ENCODE measurements around the gene DCBLD1.

The DCBLD1 gene

DNA sequence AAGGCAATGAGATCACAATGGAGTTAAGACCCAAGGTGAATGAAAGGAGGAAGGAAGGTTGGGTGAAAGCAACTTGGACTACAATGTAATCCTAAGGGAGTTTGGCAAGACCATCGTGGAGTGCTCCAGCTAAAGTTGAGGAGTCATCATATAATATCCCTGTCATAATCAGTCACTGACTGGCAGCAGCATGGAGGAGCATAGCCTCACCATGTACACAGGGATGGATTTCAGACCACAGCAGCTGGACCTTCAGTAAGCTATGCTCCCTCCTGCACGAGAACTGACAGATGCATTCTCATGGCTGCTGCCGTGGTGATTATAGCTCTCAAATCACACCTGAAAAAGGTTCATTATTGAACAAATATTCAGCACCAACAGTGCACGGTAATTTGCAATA is 76.8 kb downstream of the DCBLD1 start:
- peaks cover 5% of the 10 kb centered on the region for H3K36me3 Mint-ChIP-seq (ENCODE audit: low read depth)
- no peaks in the 10 kb centered on the region for H3K4me1 Mint-ChIP-seq (ENCODE audit: low read depth)
- no peaks in the 10 kb centered on the region for H3K9me3 Mint-ChIP-seq
- no peak overlapping the region for H3K27ac Mint-ChIP-seq
- H3K4me3 Mint-ChIP-seq = no peak overlapping the region
- peaks cover 5% of the 10 kb centered on the region for H3K27me3 Mint-ChIP-seq (ENCODE audit: low read depth)

DNA sequence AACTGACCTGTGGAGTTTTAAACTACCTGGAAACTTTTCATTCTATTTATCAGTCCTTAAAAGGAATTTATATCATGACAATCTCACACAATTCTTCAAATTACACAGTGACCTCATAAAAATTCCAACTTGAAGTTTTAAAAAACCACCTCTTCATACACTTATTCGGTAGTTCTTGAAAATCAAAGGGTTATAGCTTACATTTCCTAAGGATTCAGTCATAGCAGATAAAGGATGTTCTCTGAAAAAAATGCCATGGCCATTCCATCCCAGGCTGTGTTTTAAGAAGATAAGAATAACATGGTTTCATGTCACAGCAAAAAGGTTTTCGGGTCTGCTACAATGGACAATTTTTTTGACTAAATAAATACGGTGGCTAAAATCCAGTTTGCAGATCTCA is 78.7 kb downstream of the DCBLD1 start:
- H3K4me3 Mint-ChIP-seq = no peak overlapping the region
- H3K36me3 Mint-ChIP-seq (ENCODE audit: low read depth) = peaks cover 5% of the 10 kb centered on the region
- no peaks in the 10 kb centered on the region for H3K9me3 Mint-ChIP-seq
- no peaks in the 10 kb centered on the region for H3K4me1 Mint-ChIP-seq (ENCODE audit: low read depth)
- no peaks in the 10 kb centered on the region for H3K27me3 Mint-ChIP-seq (ENCODE audit: low read depth)
- H3K27ac Mint-ChIP-seq = no peak overlapping the region

GRCh38 chr6:117564681-117565080 is 82.2 kb downstream of the DCBLD1 start:
- Mint-ChIP-seq H3K9me3 (no peaks in the 10 kb centered on the region), H3K4me1 (ENCODE audit: low read depth) (no peaks in the 10 kb centered on the region), H3K4me3 (no peak overlapping the region), H3K27ac (no peak overlapping the region), H3K27me3 (ENCODE audit: low read depth) (no peaks in the 10 kb centered on the region), H3K36me3 (ENCODE audit: low read depth) (peaks cover 17% of the 10 kb centered on the region)

DNA sequence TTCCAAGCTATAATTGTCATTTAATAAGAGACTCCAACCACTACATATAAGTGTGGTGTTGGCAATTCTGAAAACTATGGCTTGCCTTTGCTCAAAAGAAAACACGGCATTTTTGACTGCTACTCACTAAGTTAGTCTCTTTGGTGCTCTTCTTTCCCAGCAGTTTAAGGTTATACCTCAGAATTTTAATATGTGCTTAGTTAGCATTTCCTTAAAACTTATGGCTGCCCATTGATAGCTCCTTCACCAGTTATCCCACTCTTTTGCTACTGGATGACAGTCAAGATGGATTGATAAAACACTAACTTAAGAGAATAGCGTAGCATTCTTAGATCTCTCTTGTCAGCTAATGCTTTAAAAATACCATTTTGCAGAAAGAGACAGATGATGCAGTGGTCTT is 85.8 kb downstream of the DCBLD1 start:
- H3K4me1 Mint-ChIP-seq (ENCODE audit: low read depth) = peaks cover 9% of the 10 kb centered on the region
- peaks cover 29% of the 10 kb centered on the region for H3K36me3 Mint-ChIP-seq (ENCODE audit: low read depth)
- no peak overlapping the region for H3K27ac Mint-ChIP-seq
- no peaks in the 10 kb centered on the region for H3K27me3 Mint-ChIP-seq (ENCODE audit: low read depth)
- H3K4me3 Mint-ChIP-seq = no peak overlapping the region
- no peaks in the 10 kb centered on the region for H3K9me3 Mint-ChIP-seq

DNA sequence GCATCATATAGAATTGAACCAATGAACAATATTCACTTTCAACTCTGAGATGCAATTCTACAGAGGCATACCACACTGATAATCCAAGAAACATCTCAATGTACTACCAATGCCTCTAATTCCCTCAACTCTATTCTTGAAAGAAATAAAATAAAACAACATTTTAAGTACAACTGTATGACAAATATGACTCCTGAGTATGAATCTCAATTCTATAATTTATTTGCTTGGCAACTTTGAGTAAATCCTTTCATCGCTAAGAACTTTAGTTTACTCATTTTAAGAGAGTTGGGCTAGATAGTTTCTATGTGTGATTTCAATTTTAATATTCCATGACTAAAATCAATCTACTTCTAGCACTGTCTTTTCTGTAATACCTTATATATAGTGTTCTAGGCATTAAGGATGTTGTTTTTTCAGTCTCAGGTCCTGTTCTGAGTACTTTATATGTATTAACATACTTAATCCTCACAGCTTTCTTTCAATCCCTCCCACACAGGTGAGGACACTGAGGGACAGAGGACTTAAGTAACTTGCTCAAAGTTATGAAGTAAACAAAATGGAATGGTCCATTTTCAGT is 86.4 kb downstream of the DCBLD1 start:
- Mint-ChIP-seq H3K27ac (no peak overlapping the region), H3K9me3 (no peaks in the 10 kb centered on the region), H3K36me3 (ENCODE audit: low read depth) (peaks cover 33% of the 10 kb centered on the region), H3K4me3 (no peak overlapping the region), H3K4me1 (ENCODE audit: low read depth) (peaks cover 9% of the 10 kb centered on the region), H3K27me3 (ENCODE audit: low read depth) (no peaks in the 10 kb centered on the region)

GRCh38 chr6:117573006-117573680 is 90.7 kb downstream of the DCBLD1 start:
- H3K4me3 Mint-ChIP-seq = no peak overlapping the region
- H3K4me1 Mint-ChIP-seq (ENCODE audit: low read depth) = peaks cover 11% of the 10 kb centered on the region
- no peaks in the 10 kb centered on the region for H3K9me3 Mint-ChIP-seq
- H3K27me3 Mint-ChIP-seq (ENCODE audit: low read depth) = no peaks in the 10 kb centered on the region
- peaks cover 42% of the 10 kb centered on the region for H3K36me3 Mint-ChIP-seq (ENCODE audit: low read depth)
- H3K27ac Mint-ChIP-seq = no peak overlapping the region

DNA sequence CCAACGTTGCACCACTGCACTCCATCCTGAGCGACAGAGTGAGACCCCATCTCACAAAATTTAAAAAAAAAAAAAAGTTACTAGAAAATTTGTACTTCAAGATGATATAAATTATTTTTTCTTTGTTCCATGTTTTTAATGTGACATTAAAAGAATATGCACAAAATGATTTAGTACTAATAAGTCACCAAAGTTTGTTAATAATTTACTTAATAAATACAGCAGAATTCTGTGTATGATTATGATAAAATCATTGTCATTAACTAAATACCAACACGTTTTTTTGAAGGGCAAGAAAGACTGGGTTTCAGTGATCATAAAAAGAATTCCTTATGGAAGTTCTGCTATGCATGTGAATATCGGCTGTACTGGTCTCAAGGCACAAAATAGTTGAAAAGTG is 91.7 kb downstream of the DCBLD1 start:
- no peaks in the 10 kb centered on the region for H3K27me3 Mint-ChIP-seq (ENCODE audit: low read depth)
- H3K27ac Mint-ChIP-seq = no peak overlapping the region
- peaks cover 11% of the 10 kb centered on the region for H3K4me1 Mint-ChIP-seq (ENCODE audit: low read depth)
- H3K9me3 Mint-ChIP-seq = no peaks in the 10 kb centered on the region
- peaks cover 36% of the 10 kb centered on the region for H3K36me3 Mint-ChIP-seq (ENCODE audit: low read depth)
- no peak overlapping the region for H3K4me3 Mint-ChIP-seq

DNA sequence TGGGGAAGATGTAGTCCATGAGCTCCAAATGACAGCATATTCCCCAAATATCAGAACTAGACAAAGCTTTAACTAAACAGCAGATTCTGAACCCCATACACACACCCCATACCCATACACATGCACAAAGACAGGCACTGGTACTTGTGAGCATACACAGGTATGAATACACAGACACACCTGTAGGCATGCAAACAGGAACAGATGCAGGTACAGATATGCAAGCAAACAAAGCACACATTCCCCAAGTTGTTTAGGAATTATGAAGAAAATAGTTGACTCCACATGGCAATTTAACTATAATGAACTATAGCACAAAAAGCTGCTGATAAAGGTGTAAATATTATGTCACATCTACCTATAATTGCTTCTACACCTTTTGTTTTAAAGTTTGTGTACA is 103.2 kb downstream of the DCBLD1 start:
- H3K36me3 Mint-ChIP-seq (ENCODE audit: low read depth) = peaks cover 19% of the 10 kb centered on the region
- no peak overlapping the region for H3K27ac Mint-ChIP-seq
- H3K4me3 Mint-ChIP-seq = no peak overlapping the region
- no peaks in the 10 kb centered on the region for H3K27me3 Mint-ChIP-seq (ENCODE audit: low read depth)
- peaks cover 4% of the 10 kb centered on the region for H3K4me1 Mint-ChIP-seq (ENCODE audit: low read depth)
- H3K9me3 Mint-ChIP-seq = no peaks in the 10 kb centered on the region

GRCh38 chr6:117590447-117590846 is 108.0 kb downstream of the DCBLD1 start:
- Mint-ChIP-seq H3K27ac (no peak overlapping the region), H3K4me3 (no peak overlapping the region), H3K9me3 (no peaks in the 10 kb centered on the region), H3K4me1 (ENCODE audit: low read depth) (peaks cover 5% of the 10 kb centered on the region), H3K27me3 (ENCODE audit: low read depth) (no peaks in the 10 kb centered on the region), H3K36me3 (ENCODE audit: low read depth) (peaks cover 11% of the 10 kb centered on the region)

GRCh38 chr6:117591405-117591804 is 108.9 kb downstream of the DCBLD1 start:
- no peaks in the 10 kb centered on the region for H3K27me3 Mint-ChIP-seq (ENCODE audit: low read depth)
- H3K4me1 Mint-ChIP-seq (ENCODE audit: low read depth) = peaks cover 5% of the 10 kb centered on the region
- no peak overlapping the region for H3K4me3 Mint-ChIP-seq
- H3K27ac Mint-ChIP-seq = no peak overlapping the region
- H3K36me3 Mint-ChIP-seq (ENCODE audit: low read depth) = peaks cover 19% of the 10 kb centered on the region
- H3K9me3 Mint-ChIP-seq = peaks cover 7% of the 10 kb centered on the region

GRCh38 chr6:117592983-117593759 is 110.7 kb downstream of the DCBLD1 start:
- Mint-ChIP-seq H3K4me1 (ENCODE audit: low read depth) (peaks cover 6% of the 10 kb centered on the region), H3K27ac (no peak overlapping the region), H3K4me3 (no peak overlapping the region), H3K9me3 (peaks cover 12% of the 10 kb centered on the region), H3K36me3 (ENCODE audit: low read depth) (peaks cover 30% of the 10 kb centered on the region), H3K27me3 (ENCODE audit: low read depth) (no peaks in the 10 kb centered on the region)

DNA sequence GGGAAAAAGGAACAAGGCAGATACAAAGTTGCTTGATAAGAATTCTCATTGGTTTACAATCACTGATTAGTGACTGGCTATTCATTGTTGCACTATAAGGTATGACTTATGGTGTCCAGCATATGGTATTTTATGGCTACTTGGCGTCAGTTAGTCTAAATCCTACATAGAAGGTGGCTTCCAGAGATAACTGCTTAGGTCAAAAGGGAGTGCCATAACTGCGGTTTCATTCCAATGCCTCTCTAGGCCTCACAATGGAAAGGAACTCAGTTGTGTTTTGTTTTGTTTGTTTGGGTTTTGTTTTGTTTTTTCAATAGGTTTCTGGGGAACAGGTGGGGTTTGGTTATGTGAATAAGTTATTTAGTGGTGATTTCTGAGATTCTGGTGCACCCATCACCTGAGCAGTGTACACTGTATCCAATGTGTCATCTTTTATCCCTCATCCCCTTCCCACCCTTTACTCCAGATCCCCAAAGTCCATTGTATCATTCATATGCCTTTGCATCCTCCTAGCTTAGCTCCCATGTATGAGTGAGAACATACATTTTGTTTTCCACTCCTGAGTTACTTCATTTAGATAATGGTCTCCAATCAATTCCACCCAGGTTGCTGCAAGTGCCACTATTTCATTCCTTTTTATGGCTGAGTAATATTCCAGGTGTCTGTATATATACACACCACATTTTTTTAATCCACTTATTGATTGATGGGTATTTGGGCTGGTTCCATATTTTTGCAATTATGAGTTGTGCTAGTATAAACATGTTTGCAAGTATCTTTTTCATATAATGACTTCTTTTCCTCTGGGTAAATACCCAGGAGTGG is 112.8 kb downstream of the DCBLD1 start:
- Mint-ChIP-seq H3K27ac (no peak overlapping the region), H3K4me3 (no peak overlapping the region), H3K4me1 (ENCODE audit: low read depth) (peaks cover 16% of the 10 kb centered on the region), H3K9me3 (peaks cover 12% of the 10 kb centered on the region), H3K27me3 (ENCODE audit: low read depth) (no peaks in the 10 kb centered on the region), H3K36me3 (ENCODE audit: low read depth) (peaks cover 37% of the 10 kb centered on the region)

- H3K4me3 Mint-ChIP-seq = no peak overlapping the region
- no peak overlapping the region for H3K27ac Mint-ChIP-seq
- H3K4me1 Mint-ChIP-seq (ENCODE audit: low read depth) = peaks cover 28% of the 10 kb centered on the region
- peaks cover 12% of the 10 kb centered on the region for H3K9me3 Mint-ChIP-seq
- peaks cover 37% of the 10 kb centered on the region for H3K36me3 Mint-ChIP-seq (ENCODE audit: low read depth)
- H3K27me3 Mint-ChIP-seq (ENCODE audit: low read depth) = no peaks in the 10 kb centered on the region
These were observed 115.3 kb downstream of the DCBLD1 start for GRCh38 chr6:117597755-117598154.
